ENCODE results near the gene COTL1.

DNA sequence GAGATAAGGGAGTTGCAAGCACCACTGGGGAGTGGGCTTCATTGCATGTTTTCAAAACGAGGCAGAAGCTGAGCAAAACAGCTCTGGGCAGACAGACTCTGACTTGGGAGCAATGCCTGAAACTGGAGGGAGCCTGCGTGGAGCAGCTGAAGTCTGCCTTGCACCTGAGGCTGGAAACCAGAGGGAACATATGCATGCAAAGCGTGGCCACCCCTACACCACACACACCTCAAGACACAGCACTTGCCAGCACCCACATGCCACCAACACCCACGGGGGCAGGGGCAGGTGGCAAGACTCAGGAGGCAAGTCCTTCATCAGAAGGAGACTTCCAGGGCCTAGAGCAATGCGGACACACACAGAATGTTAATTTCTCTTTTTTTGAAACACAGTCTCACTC lies 45.8 kb downstream of the COTL1 start:
- no peak for TF ChIP-seq EZH2phosphoT487 (IDR thresholded peaks at IDR 0.05; ENCODE audit: borderline replicate concordance, low read depth, low read length)
- TF ChIP-seq, protein P1, sequence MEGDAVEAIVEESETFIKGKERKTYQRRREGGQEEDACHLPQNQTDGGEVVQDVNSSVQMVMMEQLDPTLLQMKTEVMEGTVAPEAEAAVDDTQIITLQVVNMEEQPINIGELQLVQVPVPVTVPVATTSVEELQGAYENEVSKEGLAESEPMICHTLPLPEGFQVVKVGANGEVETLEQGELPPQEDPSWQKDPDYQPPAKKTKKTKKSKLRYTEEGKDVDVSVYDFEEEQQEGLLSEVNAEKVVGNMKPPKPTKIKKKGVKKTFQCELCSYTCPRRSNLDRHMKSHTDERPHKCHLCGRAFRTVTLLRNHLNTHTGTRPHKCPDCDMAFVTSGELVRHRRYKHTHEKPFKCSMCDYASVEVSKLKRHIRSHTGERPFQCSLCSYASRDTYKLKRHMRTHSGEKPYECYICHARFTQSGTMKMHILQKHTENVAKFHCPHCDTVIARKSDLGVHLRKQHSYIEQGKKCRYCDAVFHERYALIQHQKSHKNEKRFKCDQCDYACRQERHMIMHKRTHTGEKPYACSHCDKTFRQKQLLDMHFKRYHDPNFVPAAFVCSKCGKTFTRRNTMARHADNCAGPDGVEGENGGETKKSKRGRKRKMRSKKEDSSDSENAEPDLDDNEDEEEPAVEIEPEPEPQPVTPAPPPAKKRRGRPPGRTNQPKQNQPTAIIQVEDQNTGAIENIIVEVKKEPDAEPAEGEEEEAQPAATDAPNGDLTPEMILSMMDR (conservative IDR thresholded peaks at IDR 0.05; ENCODE audit: low read length) = no peak

Measured in OCI-LY7 (cell line).